ENCODE results near the gene MPL. TPM values are rescaled to one million over a fixed set of nuclear protein-coding genes. Genes with fewer than 3 reads are reported as not detected.
A peak's percentile ranks its signal among the peaks of the same experiment; 100 is the strongest.

The MPL gene
- total RNA-seq, 2 experiments from 2014 or later, result not detected

- peaks cover 9% of the 10 kb centered on the region for H3K4me1 Mint-ChIP-seq
- POLR2A ChIA-PET, result no interaction called here
- no peak overlapping the region for H3K4me3 Mint-ChIP-seq
- H3K9me3 Mint-ChIP-seq, result peaks cover 11% of the 10 kb centered on the region
- no peaks in the 10 kb centered on the region for H3K36me3 Mint-ChIP-seq
- ATAC-seq (ENCODE audit: low read depth) (no peak), DNase-seq (no peak)
- no peaks in the 10 kb centered on the region for H3K27me3 Mint-ChIP-seq
- no peak overlapping the region for H3K27ac Mint-ChIP-seq
These were observed 12.2 kb upstream of the MPL start for GRCh38 chr1:43325381-43325780.

DNA sequence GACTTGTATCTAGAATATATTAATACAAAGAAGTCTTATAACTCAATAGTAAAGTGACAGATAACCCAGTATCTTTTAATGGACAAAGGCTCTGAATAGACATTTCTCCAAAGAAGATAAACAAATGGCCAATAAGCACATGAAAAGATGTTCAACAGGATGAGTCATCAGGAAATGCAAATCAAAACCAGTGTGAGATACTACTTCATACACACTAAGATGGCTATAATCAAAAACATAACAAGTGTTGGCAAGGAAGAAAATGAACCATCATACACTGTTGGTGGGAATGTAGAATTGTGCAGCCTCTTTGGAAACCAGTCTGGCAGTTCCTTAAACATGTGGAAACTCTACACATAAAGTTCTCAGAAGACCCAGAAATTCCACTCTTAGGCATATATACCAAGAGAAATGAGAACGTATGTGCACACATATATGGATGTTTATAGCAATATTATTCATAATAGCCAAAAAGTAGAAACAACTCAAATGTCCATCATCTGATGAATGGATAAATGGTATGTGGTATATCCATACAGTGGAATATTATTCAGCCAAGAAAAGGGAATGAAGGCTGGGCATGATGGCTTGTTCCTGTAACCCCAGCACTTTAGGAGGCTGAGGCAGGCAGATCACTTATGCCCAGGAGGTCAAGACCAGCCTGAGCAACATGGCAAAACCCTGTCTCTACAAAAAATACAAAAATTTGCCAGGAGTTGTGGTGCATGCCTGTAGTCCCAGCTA lies 9.9 kb upstream of the MPL start:
- H3K27ac Mint-ChIP-seq, result no peak overlapping the region
- H3K9me3 Mint-ChIP-seq, result peaks cover 11% of the 10 kb centered on the region
- H3K27me3 Mint-ChIP-seq, result no peaks in the 10 kb centered on the region

DNA sequence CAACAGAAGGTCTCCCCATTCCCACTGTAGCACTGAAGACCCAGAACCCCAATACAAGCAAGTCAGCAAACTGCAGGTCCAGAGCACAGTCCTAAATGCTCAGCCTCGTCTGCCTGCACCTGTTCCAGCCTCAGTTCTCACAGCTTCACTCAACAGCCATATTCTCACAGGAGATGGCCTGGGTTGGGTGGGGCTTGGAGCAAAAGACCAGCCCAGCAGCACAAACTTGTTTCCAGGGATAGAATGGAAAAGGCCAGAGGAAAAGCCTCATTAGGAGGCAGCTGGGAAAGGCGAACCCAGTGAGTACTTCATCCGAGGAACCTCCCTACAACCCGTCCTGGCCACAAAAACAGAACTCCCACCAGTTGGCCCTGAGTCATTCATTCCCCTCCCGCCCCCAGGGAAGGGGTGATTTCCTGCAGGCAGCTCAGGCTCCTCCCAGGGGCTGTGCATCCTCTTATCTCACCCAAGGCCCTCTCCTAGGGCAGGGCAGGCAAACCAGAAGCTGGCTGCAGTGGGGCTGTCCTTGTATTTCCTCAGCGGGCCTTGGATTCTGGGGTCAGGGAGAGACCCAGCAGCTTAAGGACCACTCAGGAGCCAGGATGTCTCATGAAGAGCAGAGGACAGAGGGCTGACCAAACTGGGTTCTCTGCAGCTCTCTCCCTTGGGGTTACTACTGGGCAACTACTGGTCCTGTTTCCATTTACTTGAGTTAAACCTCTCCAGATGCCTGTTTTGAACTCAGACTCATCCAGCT lies 7.4 kb upstream of the MPL start:
- Mint-ChIP-seq H3K4me1 (peaks cover 6% of the 10 kb centered on the region), H3K36me3 (no peaks in the 10 kb centered on the region), H3K4me3 (no peak overlapping the region), H3K27me3 (no peaks in the 10 kb centered on the region), H3K27ac (no peak overlapping the region), H3K9me3 (peaks cover 7% of the 10 kb centered on the region)
- no peak for DNase-seq
- ATAC-seq (ENCODE audit: low read depth), result no peak
- POLR2A ChIA-PET, result no interaction called here

More for the DNA sequence above, 9.9 kb upstream of the MPL start:
- POLR2A ChIA-PET, result no interaction called here
- ATAC-seq (ENCODE audit: low read depth) (no peak), DNase-seq (no peak)
- Mint-ChIP-seq H3K4me3 (no peak overlapping the region), H3K36me3 (no peaks in the 10 kb centered on the region), H3K4me1 (peaks cover 9% of the 10 kb centered on the region)

DNA sequence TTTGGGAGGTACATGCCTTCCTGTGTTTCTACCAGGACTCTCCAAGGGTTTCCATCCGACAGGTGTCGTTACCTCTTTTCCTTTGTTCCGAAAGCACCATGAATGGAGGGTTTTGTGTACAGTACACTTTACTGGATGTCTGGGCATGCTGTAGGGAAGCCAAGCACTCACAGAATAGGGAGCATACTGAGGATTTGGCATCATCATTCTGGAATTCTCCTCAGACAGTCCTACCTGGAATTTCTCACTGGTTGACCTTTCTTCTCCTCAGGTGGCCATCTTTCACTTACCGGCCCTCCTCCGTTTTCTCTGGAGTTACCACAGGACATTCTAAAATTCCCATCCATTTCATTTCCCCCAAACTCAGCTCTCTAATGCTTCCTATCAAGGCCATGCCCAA lies 5.9 kb upstream of the MPL start:
- Mint-ChIP-seq H3K9me3 (peaks cover 4% of the 10 kb centered on the region), H3K36me3 (no peaks in the 10 kb centered on the region), H3K4me1 (peaks cover 6% of the 10 kb centered on the region), H3K27ac (no peak overlapping the region), H3K27me3 (no peaks in the 10 kb centered on the region), H3K4me3 (no peak overlapping the region)
- ATAC-seq (ENCODE audit: low read depth) (no peak), DNase-seq (no peak)
- POLR2A ChIA-PET, result no interaction called here

DNA sequence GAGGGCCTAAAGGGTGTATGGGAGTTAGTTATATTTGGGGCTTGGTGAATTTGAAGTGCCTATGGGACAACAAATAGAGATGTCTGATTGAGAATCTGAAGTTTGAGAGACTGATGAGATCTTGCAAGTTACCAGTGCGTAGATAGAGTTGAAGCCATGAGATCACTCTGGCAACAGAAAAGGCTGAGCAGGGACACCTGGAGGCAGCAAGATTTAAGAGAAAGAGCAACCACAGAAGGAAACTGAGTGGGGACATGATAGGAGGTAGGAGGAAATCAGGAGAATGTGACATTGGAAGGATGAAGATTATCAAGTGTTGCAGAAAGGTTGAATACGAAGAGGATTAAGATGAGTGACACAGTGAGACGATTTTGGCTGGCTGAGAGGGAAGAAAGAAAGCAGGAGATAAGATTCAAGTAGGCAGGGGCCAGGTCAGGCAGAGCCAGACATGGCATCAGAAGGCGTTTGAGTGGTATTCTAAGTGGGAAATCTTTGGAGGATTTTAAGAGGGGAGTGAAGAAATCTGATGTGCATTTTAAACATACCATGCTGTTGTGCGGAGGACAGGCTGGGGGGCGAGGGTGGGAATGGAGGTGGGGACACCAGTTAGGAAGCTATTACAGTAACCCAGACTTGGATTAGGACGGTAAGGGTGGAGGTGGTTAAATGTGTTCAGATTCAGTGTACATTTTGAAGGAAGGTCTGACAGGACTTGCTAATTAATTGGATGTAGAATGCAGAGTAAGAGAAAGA lies 3.0 kb upstream of the MPL start:
- no peak for ATAC-seq (ENCODE audit: low read depth)
- H3K9me3 Mint-ChIP-seq, result no peaks in the 10 kb centered on the region
- H3K27ac Mint-ChIP-seq, result no peak overlapping the region

GRCh38 chr1:43338001-43338400 lies 383 bp downstream of the MPL start:
- Mint-ChIP-seq H3K9me3 (no peaks in the 10 kb centered on the region), H3K4me1 (no peaks in the 10 kb centered on the region), H3K4me3 (no peak overlapping the region), H3K27me3 (peaks cover 4% of the 10 kb centered on the region), H3K27ac (no peak overlapping the region), H3K36me3 (no peaks in the 10 kb centered on the region)
- DNase-seq (no peak), ATAC-seq (ENCODE audit: low read depth) (no peak)
- POLR2A ChIA-PET, result no interaction called here

More for the DNA sequence above, 3.0 kb upstream of the MPL start:
- no peak for DNase-seq
- no peak overlapping the region for H3K4me3 Mint-ChIP-seq
- POLR2A ChIA-PET, result no interaction called here
- no peaks in the 10 kb centered on the region for H3K27me3 Mint-ChIP-seq
- H3K4me1 Mint-ChIP-seq, result peaks cover 6% of the 10 kb centered on the region
- H3K36me3 Mint-ChIP-seq, result no peaks in the 10 kb centered on the region

DNA sequence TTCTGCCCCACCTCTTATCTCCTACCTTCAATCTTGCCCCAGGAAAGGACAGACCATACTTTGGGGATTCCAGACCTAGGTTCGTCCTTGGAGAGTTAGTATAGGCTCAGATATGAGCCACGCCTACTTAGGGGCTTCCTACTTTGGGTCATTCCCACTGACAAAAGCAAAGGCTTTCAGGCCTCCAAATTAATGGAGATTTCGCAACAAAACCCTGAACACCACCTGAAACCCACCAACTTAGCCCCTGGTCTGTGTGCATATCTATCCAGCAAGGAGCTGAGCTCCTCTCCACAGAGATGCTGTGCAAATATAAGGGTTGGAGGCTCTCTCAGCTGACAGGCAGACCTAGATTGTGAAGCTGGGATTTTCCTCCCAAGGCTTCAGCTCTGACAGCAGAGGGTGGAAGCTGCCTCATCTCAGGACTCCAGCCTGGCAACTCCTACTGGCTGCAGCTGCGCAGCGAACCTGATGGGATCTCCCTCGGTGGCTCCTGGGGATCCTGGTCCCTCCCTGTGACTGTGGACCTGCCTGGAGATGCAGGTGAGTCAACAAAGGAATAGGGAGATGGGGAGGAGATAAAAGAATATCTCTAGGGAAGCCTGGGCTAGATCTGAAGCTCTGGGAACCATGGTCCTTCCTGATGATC lies 2.1 kb downstream of the MPL start:
- ATAC-seq (ENCODE audit: low read depth), result no peak
- H3K27ac Mint-ChIP-seq, result no peak overlapping the region
- H3K36me3 Mint-ChIP-seq, result no peaks in the 10 kb centered on the region
- POLR2A ChIA-PET, result no interaction called here
- no peaks in the 10 kb centered on the region for H3K9me3 Mint-ChIP-seq
- H3K27me3 Mint-ChIP-seq, result peaks cover 4% of the 10 kb centered on the region
- DNase-seq, result no peak
- no peak overlapping the region for H3K4me3 Mint-ChIP-seq
- H3K4me1 Mint-ChIP-seq, result no peaks in the 10 kb centered on the region

DNA sequence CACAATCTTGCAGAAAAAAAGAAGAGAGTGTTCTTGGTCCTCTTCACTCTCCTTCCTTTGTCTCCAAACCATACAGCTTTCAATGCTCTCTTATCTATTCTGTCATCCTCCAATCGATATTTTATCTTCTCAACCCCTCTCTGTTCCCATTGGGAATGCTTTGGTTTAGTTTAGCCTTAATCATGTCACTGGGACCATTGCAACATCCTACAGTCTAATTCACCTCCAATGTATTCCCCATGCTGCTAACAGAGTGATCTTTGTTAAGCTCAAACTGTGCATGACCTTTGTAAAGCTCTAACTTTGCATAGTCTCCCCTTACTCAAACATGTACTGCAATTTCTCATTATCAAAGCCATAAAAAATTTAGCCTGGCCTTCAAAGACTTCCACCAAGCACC lies 2.9 kb downstream of the MPL start:
- H3K9me3 Mint-ChIP-seq, result no peaks in the 10 kb centered on the region
- no peak overlapping the region for H3K4me3 Mint-ChIP-seq
- no peaks in the 10 kb centered on the region for H3K4me1 Mint-ChIP-seq
- ATAC-seq (ENCODE audit: low read depth) (no peak), DNase-seq (no peak)
- peaks cover 4% of the 10 kb centered on the region for H3K27me3 Mint-ChIP-seq
- POLR2A ChIA-PET, result no interaction called here
- H3K27ac Mint-ChIP-seq, result no peak overlapping the region
- H3K36me3 Mint-ChIP-seq, result no peaks in the 10 kb centered on the region

DNA sequence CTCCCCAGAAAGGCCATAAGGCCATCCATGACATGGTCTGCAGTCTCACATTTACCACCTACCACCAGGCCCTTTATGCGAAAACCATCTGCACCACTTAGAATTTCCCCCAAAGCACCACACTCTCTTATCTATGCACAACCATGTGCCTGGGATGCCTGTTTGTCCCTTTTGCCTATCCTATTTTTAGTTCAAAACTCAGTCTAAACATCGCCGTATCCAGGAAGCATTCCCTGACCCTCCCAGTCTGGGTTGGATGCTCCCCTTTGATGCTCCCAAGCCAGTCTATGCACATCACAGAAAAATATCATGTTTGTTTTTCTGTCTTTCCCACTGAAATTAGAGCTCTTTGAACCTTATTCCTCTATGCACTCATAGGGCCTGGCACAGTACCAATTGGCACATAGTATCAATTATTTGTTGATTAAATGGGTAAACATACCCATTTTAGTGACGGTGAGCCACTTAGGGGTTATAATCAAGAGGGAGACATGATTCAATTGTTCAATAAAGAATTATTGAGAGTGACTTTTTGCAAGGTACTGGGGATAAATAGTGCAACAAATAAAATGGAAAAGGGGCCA lies 6.7 kb downstream of the MPL start:
- H3K4me3 Mint-ChIP-seq, result no peak overlapping the region
- DNase-seq (no peak), ATAC-seq (ENCODE audit: low read depth) (no peak)
- H3K27ac Mint-ChIP-seq, result no peak overlapping the region
- peaks cover 1% of the 10 kb centered on the region for H3K4me1 Mint-ChIP-seq
- no peaks in the 10 kb centered on the region for H3K9me3 Mint-ChIP-seq
- no peaks in the 10 kb centered on the region for H3K36me3 Mint-ChIP-seq
- POLR2A ChIA-PET, result no interaction called here
- H3K27me3 Mint-ChIP-seq, result peaks cover 10% of the 10 kb centered on the region

DNA sequence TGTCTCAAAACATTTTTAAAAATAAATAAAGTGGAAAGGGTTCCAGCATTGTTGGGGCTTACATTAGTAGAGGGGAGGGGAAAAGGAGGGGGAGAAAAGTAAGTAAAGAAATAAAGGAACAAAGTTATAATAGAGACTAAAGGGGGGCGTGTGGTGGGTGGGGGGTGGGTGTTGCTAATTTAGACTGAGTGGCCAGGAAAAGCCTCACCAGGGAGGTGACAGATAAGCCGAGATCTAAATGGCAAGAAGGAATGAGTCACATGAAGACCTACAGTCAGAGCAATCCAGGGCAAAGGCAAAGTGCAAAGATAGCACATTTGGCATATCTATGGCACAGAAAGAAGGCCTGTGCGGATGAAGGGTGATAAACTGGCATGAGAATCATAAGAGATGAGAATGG lies 7.5 kb downstream of the MPL start:
- Mint-ChIP-seq H3K4me1 (peaks cover 6% of the 10 kb centered on the region), H3K9me3 (no peaks in the 10 kb centered on the region), H3K36me3 (no peaks in the 10 kb centered on the region), H3K27me3 (peaks cover 10% of the 10 kb centered on the region), H3K4me3 (no peak overlapping the region), H3K27ac (no peak overlapping the region)
- DNase-seq, result no peak
- POLR2A ChIA-PET, result no interaction called here
- ATAC-seq (ENCODE audit: low read depth), result no peak

DNA sequence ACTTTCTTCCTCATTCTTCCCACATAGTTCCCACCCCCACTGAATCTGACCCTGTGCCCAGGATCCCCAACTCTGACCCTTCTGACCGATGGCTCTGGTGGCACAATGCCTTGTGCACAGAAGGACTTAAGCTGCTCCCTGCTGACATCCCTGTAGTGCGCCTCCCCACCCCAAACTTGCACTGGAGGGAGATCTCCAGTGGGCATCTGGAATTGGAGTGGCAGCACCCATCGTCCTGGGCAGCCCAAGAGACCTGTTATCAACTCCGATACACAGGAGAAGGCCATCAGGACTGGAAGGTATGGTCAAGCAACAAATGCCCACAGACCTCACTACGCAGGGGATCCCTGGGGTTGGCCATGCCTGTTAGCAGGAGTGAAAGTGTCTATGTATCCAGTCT lies 9.0 kb downstream of the MPL start:
- POLR2A ChIA-PET, result no interaction called here
- Mint-ChIP-seq H3K9me3 (no peaks in the 10 kb centered on the region), H3K4me3 (no peak overlapping the region), H3K27ac (no peak overlapping the region), H3K36me3 (no peaks in the 10 kb centered on the region), H3K27me3 (peaks cover 6% of the 10 kb centered on the region), H3K4me1 (peaks cover 9% of the 10 kb centered on the region)
- DNase-seq (no peak), ATAC-seq (ENCODE audit: low read depth) (no peak)

DNA sequence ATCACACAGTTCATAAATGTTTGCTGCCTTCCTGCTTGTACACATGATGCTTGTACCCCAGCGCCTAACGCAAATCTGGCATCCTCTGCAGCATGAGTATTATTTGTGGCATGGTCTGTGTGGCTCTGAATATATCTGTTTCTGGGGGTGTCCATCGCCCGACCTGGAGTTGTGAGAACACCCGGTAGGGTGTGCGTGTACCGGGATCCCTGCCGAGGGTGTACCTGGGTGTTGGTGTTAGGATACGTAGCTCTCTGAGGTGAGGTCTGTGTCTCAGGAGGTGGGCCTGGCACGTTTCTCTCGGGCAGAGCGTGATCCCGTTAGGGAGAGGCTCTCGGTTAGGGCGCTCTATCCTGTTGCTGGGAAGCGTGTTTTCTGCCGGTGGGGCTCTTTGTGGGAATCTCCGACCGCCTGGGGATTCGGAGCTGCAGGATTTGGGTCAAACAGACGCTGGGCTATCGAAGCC lies 10.8 kb downstream of the MPL start:
- Mint-ChIP-seq H3K27me3 (peaks cover 6% of the 10 kb centered on the region), H3K36me3 (no peaks in the 10 kb centered on the region), H3K9me3 (no peaks in the 10 kb centered on the region), H3K4me3 (peak overlapping the region; percentile 43), H3K27ac (peak overlapping the region; percentile 18), H3K4me1 (peaks cover 17% of the 10 kb centered on the region)
- ATAC-seq (ENCODE audit: low read depth) (no peak), DNase-seq (no peak)
- POLR2A ChIA-PET, result interaction anchor here (1.1 kb wide), 1 partner anchor 10 kb away, joined by 7 read pairs; the partner anchor contains the start of gene CDC20
